CD4-positive, alpha-beta T cell (primary cell): Measurements from ENCODE around the gene MYH14. TPM values are rescaled to one million over a fixed set of nuclear protein-coding genes. Genes with fewer than 3 reads are reported as not detected.
"Not testable (repeated sequence)": the region's sequence is repeated elsewhere in the genome, so short reads cannot be mapped to it uniquely, and the experiment has no call there.

Source experiments
- ATAC-seq: fragments of 200-7000 bp; cut with Tn5 transposase; one replicate; pipeline ENCODE4 v1.10.0; 2022; ENCODE audit warnings: mild to moderate bottlenecking; ENCODE audit not compliant: poor library complexity
- CTCF ChIA-PET: fragments of 350-600 bp; sonication (Branson Sonifier 250); formaldehyde crosslinking; loops from one replicate; lab custom pipeline; 2021; ENCODE audit warnings: antibody characterized with exemption, inconsistent platforms; lab: Charles Lee
- POLR2A ChIA-PET: fragments of 350-600 bp; sonication (Branson Sonifier 250); formaldehyde crosslinking; loops from one replicate; lab custom pipeline; 2021; ENCODE audit warnings: antibody characterized with exemption, inconsistent platforms; lab: Charles Lee
- DNase-seq, 14 experiments: peaks; one replicate each; pipeline ENCODE4 v3.0.0-alpha.2; 2013 to 2020; ENCODE audit warnings: mixed read lengths in 2 of 14
- H3K27ac ChIP-seq, 2 donors: one replicate each; pipeline versions ENCODE4 v1.5.1 to v1.7.0; 2013; ENCODE audit warnings: low read length in 2 of 2, low read depth in 1 of 2, mild to moderate bottlenecking in 1 of 2
- H3K27me3 ChIP-seq, 2 experiments: 1 replicate in 1 of 2; 2 replicates in 1 of 2; pipeline versions ENCODE4 v1.6.1 to v1.7.0; 2013; ENCODE audit warnings: low read length in 2 of 2, control low read depth in 1 of 2, mild to moderate bottlenecking in 1 of 2, moderate library complexity in 1 of 2; ENCODE audit not compliant: insufficient read depth in 2 of 2, control insufficient read depth in 1 of 2
- H3K36me3 ChIP-seq: one replicate; pipeline ENCODE4 v1.6.1; 2013; ENCODE audit warnings: low read length, control low read depth; ENCODE audit not compliant: insufficient read depth
- H3K4me1 ChIP-seq: one replicate; pipeline ENCODE4 v1.6.1; 2013; ENCODE audit warnings: low read length, control low read depth; ENCODE audit not compliant: insufficient read depth
- H3K4me3 ChIP-seq: one replicate; pipeline ENCODE4 v1.5.1; 2013; ENCODE audit warnings: mild to moderate bottlenecking, low read length, moderate library complexity
- H3K9me3 ChIP-seq, 2 experiments: 1 replicate in 1 of 2; 2 replicates in 1 of 2; pipeline versions ENCODE4 v1.6.1 to v1.7.0; 2013; ENCODE audit warnings: low read length in 2 of 2, mild to moderate bottlenecking in 2 of 2, control low read depth in 1 of 2, moderate library complexity in 1 of 2; ENCODE audit not compliant: control insufficient read depth in 1 of 2, insufficient read depth in 1 of 2
- H3K27ac Mint-ChIP-seq: one replicate; pipeline ENCODE4 v1.8.0; 2020; ENCODE audit warnings: mixed read lengths
- H3K27me3 Mint-ChIP-seq: one replicate; pipeline ENCODE4 v1.8.0; 2021; ENCODE audit warnings: mixed read lengths
- H3K36me3 Mint-ChIP-seq: one replicate; pipeline ENCODE4 v1.8.0; 2021; ENCODE audit warnings: low read depth, mixed read lengths
- H3K4me1 Mint-ChIP-seq: one replicate; pipeline ENCODE4 v1.8.0; 2021; ENCODE audit warnings: low read depth, mixed read lengths
- H3K4me3 Mint-ChIP-seq: one replicate; pipeline ENCODE4 v1.8.0; 2020; ENCODE audit warnings: mild to moderate bottlenecking, mixed read lengths
- H3K9me3 Mint-ChIP-seq: one replicate; pipeline ENCODE4 v1.8.0; 2020; ENCODE audit warnings: mixed read lengths
- CTCF ChIP-seq: fragments of 200-600 bp; IDR thresholded peaks from one replicate; pipeline ENCODE4 v1.8.0; 2022; ENCODE audit warnings: antibody characterized with exemption, mild to moderate bottlenecking
- intact Hi-C, 2 experiments: fragments of 100-400 bp; cut with DNase I in 1 of 2; cut with micrococcal nuclease in 1 of 2; formaldehyde crosslinking; loops; one replicate each; pipeline versions ENCODE4 v1.15.1 to v1.9.0; 2023 to 2025; cut with DNase I, micrococcal nuclease
- total RNA-seq, 174 experiments: library from RNA in 2 of 174; stranded (reverse) in 2 of 174; gene quantifications; one replicate each; pipeline ENCODE4 v1.2.3 and lab custom pipeline; 2021 to 2026

Gene MYH14
- total RNA-seq, 2 experiments from 2014 or later = not detected

DNA sequence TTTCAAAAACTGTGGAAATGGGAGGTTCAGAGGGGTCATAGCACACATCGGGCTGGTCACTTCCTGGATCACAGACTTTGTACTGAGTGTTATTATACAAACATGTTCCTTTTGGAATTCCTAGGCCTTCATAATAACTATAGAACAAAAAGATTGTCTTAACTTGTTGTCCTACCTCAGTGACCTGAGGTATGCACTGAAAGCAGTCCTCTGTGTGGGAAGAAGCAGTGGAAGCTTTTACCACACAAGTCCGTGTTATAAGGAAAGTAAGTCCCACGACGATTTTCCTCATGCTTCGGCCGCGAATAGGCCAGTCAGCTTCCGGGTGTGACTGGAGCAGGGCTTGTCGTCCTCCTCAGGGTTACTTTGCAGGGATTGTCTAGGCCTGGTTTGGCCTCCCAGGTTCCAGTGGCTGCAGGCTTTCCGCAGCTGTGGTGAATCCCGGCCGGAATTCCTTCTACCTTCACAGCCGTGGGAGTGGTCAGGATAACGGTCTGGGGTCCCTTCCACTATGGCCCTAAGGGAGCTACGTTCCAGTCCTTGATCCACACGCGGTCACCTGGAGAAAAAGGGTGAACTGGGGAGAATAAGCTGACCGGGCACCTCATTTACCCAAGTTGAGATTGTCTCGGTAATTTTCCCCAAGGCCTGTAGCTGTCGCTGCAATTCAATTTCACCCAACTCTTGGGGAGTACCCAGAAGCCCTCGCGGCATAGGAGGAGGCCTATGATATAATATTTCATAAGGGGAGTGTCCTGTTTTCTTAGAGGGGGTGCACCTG, 146.0 kb downstream of the MYH14 start:
- Mint-ChIP-seq H3K36me3 (no peaks in the 10 kb centered on the region), H3K9me3 (no peaks in the 10 kb centered on the region), H3K27me3 (no peaks in the 10 kb centered on the region), H3K4me1 (peaks cover 9% of the 10 kb centered on the region), H3K4me3 (no peak overlapping the region), H3K27ac (no peak overlapping the region)
- H3K36me3 ChIP-seq = no peaks in the 10 kb centered on the region
- CTCF ChIA-PET = no interaction called here
- no peaks in the 10 kb centered on the region for H3K27me3 ChIP-seq
- no peak overlapping the region for H3K4me3 ChIP-seq
- DNase-seq (peak in 1 of 14 experiments; percentile 6), ATAC-seq (no peak)
- no peak overlapping the region for H3K27ac ChIP-seq
- POLR2A ChIA-PET = no interaction called here
- H3K4me1 ChIP-seq = peaks cover 5% of the 10 kb centered on the region
- H3K9me3 ChIP-seq = peaks cover 5 to 10% of the 10 kb centered on the region in 2 experiments
- intact Hi-C loops = no loop called here
- TF ChIP-seq CTCF = no peak

DNA sequence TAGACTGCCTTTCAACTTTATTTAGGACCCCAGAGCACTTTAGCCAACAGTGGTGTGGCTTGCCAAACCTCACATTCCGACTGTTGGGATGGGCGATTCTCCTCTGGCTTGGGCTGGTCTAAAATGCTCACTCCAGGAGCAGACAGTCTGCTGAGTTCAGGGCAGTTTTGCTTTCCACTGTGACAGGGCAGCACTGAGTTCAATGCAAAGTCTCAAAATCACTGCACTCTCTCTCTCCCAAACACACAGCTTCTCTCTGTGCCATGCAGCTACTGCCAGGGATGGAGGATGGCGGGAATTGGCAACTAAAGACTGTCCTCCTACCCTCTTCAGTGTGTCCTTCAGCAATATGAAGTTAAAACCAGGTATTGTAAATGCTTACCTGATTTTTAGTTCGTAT, 148.8 kb downstream of the MYH14 start:
- intact Hi-C loops = no loop called here
- ChIA-PET POLR2A (no interaction called here), CTCF (no interaction called here)
- Mint-ChIP-seq H3K9me3 (no peaks in the 10 kb centered on the region), H3K27me3 (no peaks in the 10 kb centered on the region), H3K36me3 (no peaks in the 10 kb centered on the region), H3K4me1 (peaks cover 8% of the 10 kb centered on the region), H3K27ac (no peak overlapping the region), H3K4me3 (no peak overlapping the region)
- Histone ChIP-seq H3K4me3 (no peak overlapping the region), H3K27ac (no peak overlapping the region), H3K27me3 (no peaks in the 10 kb centered on the region), H3K4me1 (peaks cover 2% of the 10 kb centered on the region), H3K36me3 (no peaks in the 10 kb centered on the region), H3K9me3 (no peaks in the 10 kb centered on the region)
- ATAC-seq (no peak), DNase-seq (no peak)
- TF ChIP-seq CTCF = no peak

GRCh38 chr19:50353487-50353880, 150.1 kb downstream of the MYH14 start:
- H3K36me3 Mint-ChIP-seq, H3K9me3 Mint-ChIP-seq, H3K36me3 ChIP-seq, H3K4me3 Mint-ChIP-seq, CTCF ChIA-PET, POLR2A ChIA-PET, H3K9me3 ChIP-seq, H3K27ac Mint-ChIP-seq, H3K27me3 ChIP-seq, DNase-seq, H3K4me3 ChIP-seq, H3K27me3 Mint-ChIP-seq, ATAC-seq, intact Hi-C loops, H3K27ac ChIP-seq: not testable (repeated sequence)
- H3K4me1 Mint-ChIP-seq = peaks cover 15% of the 10 kb centered on the region
- H3K4me1 ChIP-seq = peaks cover 11% of the 10 kb centered on the region
